ENCODE measurements around the gene PDGFA. TPM values are rescaled to one million over a fixed set of nuclear protein-coding genes. Genes with fewer than 3 reads are reported as not detected.

The PDGFA gene
- total RNA-seq (10 to 100 TPM; 26.1 to 40.6 TPM), polyA plus RNA-seq (10 to 100 TPM; 21.8 to 25.1 TPM)
- long read RNA-seq, donor 1, partial matches to known transcripts: 0 of 8 reads
- long read RNA-seq, donor 1, other reads (novel, unspliced or antisense): 0 of 8 reads
- long read RNA-seq, donor 2, partial matches to known transcripts: 0 of 3 reads
- long read RNA-seq, donor 2, other reads (novel, unspliced or antisense): 0 of 3 reads
- long read RNA-seq, donor 3, partial matches to known transcripts: 0 of 8 reads
- long read RNA-seq, donor 3, other reads (novel, unspliced or antisense): 0 of 8 reads
- long read RNA-seq, donor 4, transcript PDGFA-203 (6 exons, 2,305 nt): major isoform, 6 of 7 reads
- long read RNA-seq, donor 4, partial matches to known transcripts: 0 of 7 reads
- long read RNA-seq, donor 4, other reads (novel, unspliced or antisense): 0 of 7 reads
- long read RNA-seq, donor 5, transcript PDGFA-203 (6 exons, 2,305 nt): major isoform, 9 of 10 reads
- long read RNA-seq, donor 5, partial matches to known transcripts: 0 of 10 reads
- long read RNA-seq, donor 5, other reads (novel, unspliced or antisense): 0 of 10 reads

DNA sequence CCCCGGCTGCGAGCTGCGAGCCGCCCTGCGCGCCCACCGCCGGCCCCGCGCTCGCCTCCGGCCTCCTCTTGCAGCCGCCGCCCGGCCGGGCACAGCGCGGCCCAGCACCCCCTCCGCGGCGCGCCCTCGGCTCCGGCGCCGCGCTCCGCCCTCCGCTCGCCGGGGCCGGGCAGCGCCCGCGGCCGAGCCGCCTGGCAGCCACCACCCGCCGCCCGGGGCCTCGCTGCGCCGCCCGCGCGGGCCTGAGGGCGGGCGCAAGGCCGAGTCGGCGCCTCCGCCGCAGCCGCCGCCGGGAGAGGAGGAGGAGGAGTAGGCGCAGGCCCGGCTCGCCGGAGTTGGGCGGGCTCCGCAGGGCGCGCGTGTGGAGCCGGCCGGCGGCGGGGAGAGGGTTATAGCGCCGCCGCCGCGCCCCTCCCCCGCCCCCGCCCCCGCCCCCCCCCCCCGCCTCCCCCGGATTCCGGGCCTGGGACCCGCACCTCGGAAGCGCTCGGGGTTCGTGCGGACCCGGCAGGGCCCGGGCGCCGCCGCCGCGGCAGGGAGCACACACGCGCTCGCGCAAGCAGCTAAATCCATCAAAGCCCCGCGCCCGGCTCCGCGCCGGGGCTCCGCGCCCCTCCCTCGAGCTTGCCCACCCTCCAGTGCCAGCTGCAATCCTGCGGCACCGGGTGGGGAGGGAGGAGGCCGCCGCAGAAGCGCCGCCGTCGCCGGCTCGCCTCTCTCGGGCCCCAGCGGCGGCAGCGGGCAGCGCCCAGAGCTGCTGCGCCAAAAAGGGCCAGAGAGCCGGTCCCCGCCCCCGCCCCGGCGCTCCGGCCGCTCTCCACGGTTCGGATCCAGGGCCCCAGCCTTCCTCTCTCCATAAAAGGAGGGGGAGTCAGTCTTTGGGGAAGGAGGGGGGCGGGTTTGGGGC, at the start of gene PDGFA:
PDGFA (minus strand) TSS at position 363 of the 907 bp plus-strand sequence. CDS start 845 bp downstream, outside the sequence.
- no peaks in the 10 kb centered on the region for H3K36me3 ChIP-seq (ENCODE audit: control insufficient read depth in 4 of 4, insufficient read depth in 4 of 4, low read length in 4 of 4)
- peaks cover 0 to 28% (median 22%) of the 10 kb centered on the region in 3 donors for H3K27me3 ChIP-seq (ENCODE audit: control insufficient read depth in 3 of 3, insufficient read depth in 3 of 3, low read length in 2 of 3)
- peak; percentile 61 to 74 (median 64) for DNase-seq
- H3K27ac ChIP-seq (ENCODE audit: low read depth in 1 of 2, low read length in 1 of 2): peak within 1 kb of the TSS; percentile 91 to 93
- peaks cover 7 to 23% (median 16%) of the 10 kb centered on the region in 5 donors for H3K4me1 ChIP-seq (ENCODE audit: control insufficient read depth in 5 of 5, insufficient read depth in 5 of 5, low read length in 5 of 5)
- TF ChIP-seq, protein P1, sequence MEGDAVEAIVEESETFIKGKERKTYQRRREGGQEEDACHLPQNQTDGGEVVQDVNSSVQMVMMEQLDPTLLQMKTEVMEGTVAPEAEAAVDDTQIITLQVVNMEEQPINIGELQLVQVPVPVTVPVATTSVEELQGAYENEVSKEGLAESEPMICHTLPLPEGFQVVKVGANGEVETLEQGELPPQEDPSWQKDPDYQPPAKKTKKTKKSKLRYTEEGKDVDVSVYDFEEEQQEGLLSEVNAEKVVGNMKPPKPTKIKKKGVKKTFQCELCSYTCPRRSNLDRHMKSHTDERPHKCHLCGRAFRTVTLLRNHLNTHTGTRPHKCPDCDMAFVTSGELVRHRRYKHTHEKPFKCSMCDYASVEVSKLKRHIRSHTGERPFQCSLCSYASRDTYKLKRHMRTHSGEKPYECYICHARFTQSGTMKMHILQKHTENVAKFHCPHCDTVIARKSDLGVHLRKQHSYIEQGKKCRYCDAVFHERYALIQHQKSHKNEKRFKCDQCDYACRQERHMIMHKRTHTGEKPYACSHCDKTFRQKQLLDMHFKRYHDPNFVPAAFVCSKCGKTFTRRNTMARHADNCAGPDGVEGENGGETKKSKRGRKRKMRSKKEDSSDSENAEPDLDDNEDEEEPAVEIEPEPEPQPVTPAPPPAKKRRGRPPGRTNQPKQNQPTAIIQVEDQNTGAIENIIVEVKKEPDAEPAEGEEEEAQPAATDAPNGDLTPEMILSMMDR (IDR thresholded peaks at IDR 0.05; ENCODE audit: control extremely low read depth, extremely low read depth): no peak
- H3K9ac ChIP-seq (ENCODE audit: insufficient read depth in 1 of 2, low read length in 2 of 2): no peak within 1 kb of the TSS
- no peaks in the 10 kb centered on the region for H3K9me3 ChIP-seq (ENCODE audit: control insufficient read depth in 4 of 4, insufficient read depth in 3 of 4, low read length in 3 of 4)
- ATAC-seq (ENCODE audit: insufficient read depth, low FRiP score): peak; percentile 16
- H3K4me3 ChIP-seq: peak within 1 kb of the TSS; percentile 77
- 1% methylated on average over 41 to 123 of the region's 132 CpGs for WGBS, 2 donors

DNA sequence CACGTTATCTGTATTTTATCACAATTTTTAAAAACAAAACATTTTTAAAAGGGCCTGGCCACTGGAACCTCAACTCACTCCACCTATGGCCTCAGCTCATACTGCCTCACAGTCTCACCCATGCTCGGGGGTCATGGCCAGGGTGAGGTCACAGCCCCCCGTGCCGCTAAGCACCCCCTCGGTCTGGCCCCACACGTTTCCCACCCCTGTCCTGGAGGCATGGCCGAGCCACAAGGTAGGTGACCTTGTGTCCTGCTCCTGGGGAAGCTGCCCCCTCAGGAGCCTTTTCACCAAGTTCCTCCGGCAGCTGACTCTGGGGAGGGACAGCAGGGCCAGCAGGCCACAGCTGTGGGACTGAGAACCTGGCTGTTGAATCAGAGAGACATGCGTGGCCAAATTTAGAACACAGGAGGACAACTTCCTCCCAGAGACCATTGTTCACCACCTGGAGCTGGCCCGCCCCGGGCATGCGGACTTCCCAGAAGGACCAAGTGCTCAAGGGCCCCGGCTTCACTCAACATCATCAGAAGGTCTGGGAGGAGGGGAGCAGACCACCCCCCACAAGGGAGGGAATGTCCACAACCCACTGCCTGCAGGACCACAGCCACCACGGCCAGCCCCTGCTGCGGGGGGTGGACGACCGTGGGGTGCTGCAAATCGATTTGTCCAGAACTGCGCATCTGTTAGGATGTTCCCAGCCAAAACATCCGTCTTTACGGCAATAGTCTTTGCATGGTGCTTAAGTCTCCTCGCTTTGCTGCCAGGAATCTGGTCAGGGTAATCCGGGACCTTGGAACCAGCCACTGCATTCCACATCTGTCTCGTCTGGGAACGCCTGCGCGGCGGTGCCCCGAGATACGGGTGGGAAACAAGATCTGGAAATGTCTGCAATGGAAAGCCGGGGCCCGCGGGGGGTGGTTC, 48.6 kb upstream of the PDGFA start:
- Histone ChIP-seq H3K36me3 (ENCODE audit: control insufficient read depth in 4 of 4, insufficient read depth in 4 of 4, low read length in 4 of 4) (peaks cover 0 to 4% (median 0%) of the 10 kb centered on the region in 4 donors), H3K27ac (ENCODE audit: low read depth in 1 of 2, low read length in 1 of 2) (no peak overlapping the region), H3K9me3 (ENCODE audit: control insufficient read depth in 4 of 4, insufficient read depth in 3 of 4, low read length in 3 of 4) (peaks cover 0 to 2% (median 0%) of the 10 kb centered on the region in 4 donors), H3K9ac (ENCODE audit: insufficient read depth in 1 of 2, low read length in 2 of 2) (no peak overlapping the region), H3K4me1 (ENCODE audit: control insufficient read depth in 5 of 5, insufficient read depth in 5 of 5, low read length in 5 of 5) (peaks cover 0 to 7% (median 6%) of the 10 kb centered on the region in 5 donors), H3K27me3 (ENCODE audit: control insufficient read depth in 3 of 3, insufficient read depth in 3 of 3, low read length in 2 of 3) (no peaks in the 10 kb centered on the region), H3K4me3 (no peak overlapping the region)
- 80 to 85% methylated on average over 33 of the region's 33 CpGs for WGBS, 2 donors
- no peak for ATAC-seq (ENCODE audit: insufficient read depth, low FRiP score)
- TF ChIP-seq, protein P1 (IDR thresholded peaks at IDR 0.05; ENCODE audit: control extremely low read depth, extremely low read depth): no peak
- peak; percentile 56 to 69 (median 66) for DNase-seq

DNA sequence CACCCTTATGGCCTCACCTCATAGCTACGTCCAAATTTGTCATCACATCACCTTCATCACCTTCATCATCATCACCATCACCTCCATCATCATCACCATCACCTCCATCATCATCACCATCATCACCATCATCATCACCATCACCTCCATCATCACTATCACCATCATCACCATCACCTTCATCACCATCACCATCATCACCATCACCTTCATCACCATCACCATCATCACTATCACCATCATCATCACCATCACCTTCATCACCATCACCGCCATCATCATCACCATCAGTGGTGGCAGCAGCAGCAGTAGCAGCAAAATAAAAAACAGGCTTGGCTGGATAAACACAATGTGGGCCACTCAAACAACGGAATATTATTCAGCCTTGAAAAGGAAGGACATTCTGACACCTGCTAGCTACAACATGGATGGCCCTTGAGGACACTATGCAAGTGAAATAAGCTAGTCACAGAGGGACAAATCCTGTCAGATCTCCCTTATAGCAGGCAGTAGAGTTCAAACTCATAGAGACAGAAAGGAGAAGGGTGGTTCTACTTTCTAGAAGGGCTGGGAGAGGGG, 47.7 kb upstream of the PDGFA start:
- H3K9me3 ChIP-seq (ENCODE audit: control insufficient read depth in 4 of 4, insufficient read depth in 3 of 4, low read length in 3 of 4): peaks cover 0 to 2% (median 0%) of the 10 kb centered on the region in 4 donors
- TF ChIP-seq, protein P1 (IDR thresholded peaks at IDR 0.05; ENCODE audit: control extremely low read depth, extremely low read depth): no peak
- peaks cover 0 to 7% (median 6%) of the 10 kb centered on the region in 5 donors for H3K4me1 ChIP-seq (ENCODE audit: control insufficient read depth in 5 of 5, insufficient read depth in 5 of 5, low read length in 5 of 5)
- DNase-seq: no peak
- no peak for ATAC-seq (ENCODE audit: insufficient read depth, low FRiP score)
- no peak overlapping the region for H3K4me3 ChIP-seq
- 94 to 98% methylated on average over 2 of the region's 3 CpGs for WGBS, 2 donors
- no peaks in the 10 kb centered on the region for H3K27me3 ChIP-seq (ENCODE audit: control insufficient read depth in 3 of 3, insufficient read depth in 3 of 3, low read length in 2 of 3)
- no peak overlapping the region for H3K27ac ChIP-seq (ENCODE audit: low read depth in 1 of 2, low read length in 1 of 2)
- no peak overlapping the region for H3K9ac ChIP-seq (ENCODE audit: insufficient read depth in 1 of 2, low read length in 2 of 2)
- peaks cover 0 to 4% (median 0%) of the 10 kb centered on the region in 4 donors for H3K36me3 ChIP-seq (ENCODE audit: control insufficient read depth in 4 of 4, insufficient read depth in 4 of 4, low read length in 4 of 4)
